Adrenal gland (tissue), 5 donors: ENCODE results near the gene FOCAD.

Source experiments
- POLR2A ChIP-seq, 2 donors: fragments of 450-650 bp; IDR thresholded peaks; one replicate each; pipeline ENCODE4 v1.6.1; 2017; ENCODE audit warnings: antibody characterized with exemption in 2 of 2, mild to moderate bottlenecking in 2 of 2, moderate library complexity in 1 of 2
- TF ChIP-seq, protein P1 (sequence below), 6 experiments: fragments of 450-650 bp in 4 of 6; fragments of 200-600 bp in 2 of 6; sonication (generic) in 1 of 6; IDR thresholded peaks; 1 replicate in 5 of 6; 2 replicates in 1 of 6; pipeline versions ENCODE4 v1.5.1 to v1.8.0; 2016 to 2021; ENCODE audit warnings: antibody characterized with exemption in 6 of 6, mild to moderate bottlenecking in 2 of 6, moderate library complexity in 1 of 6
- donor health status: DM: no; HTN: no; CAD: no.

GRCh38 chr9:20725675-20726074, 41.6 kb downstream of the FOCAD start:
- TF ChIP-seq, protein P1, sequence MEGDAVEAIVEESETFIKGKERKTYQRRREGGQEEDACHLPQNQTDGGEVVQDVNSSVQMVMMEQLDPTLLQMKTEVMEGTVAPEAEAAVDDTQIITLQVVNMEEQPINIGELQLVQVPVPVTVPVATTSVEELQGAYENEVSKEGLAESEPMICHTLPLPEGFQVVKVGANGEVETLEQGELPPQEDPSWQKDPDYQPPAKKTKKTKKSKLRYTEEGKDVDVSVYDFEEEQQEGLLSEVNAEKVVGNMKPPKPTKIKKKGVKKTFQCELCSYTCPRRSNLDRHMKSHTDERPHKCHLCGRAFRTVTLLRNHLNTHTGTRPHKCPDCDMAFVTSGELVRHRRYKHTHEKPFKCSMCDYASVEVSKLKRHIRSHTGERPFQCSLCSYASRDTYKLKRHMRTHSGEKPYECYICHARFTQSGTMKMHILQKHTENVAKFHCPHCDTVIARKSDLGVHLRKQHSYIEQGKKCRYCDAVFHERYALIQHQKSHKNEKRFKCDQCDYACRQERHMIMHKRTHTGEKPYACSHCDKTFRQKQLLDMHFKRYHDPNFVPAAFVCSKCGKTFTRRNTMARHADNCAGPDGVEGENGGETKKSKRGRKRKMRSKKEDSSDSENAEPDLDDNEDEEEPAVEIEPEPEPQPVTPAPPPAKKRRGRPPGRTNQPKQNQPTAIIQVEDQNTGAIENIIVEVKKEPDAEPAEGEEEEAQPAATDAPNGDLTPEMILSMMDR (IDR thresholded peaks at IDR 0.05), result no peak
- no peak for TF ChIP-seq POLR2A (IDR thresholded peaks at IDR 0.05)
